ENCODE results near the gene FAM114A1. TPM values are rescaled to one million over a fixed set of nuclear protein-coding genes. Genes with fewer than 3 reads are reported as not detected.

FAM114A1 gene
- total RNA-seq, 4 donors from 2014 or later: 36.9 to 85.9 (median 44.5) TPM

- H3K4me3 ChIP-seq: no peak overlapping the region
- no peak for TF ChIP-seq POLR2AphosphoS5 (IDR thresholded peaks at IDR 0.05)
- TF ChIP-seq POLR2A (IDR thresholded peaks at IDR 0.05): no peak
- TF ChIP-seq EP300 (IDR thresholded peaks at IDR 0.05): no peak
- TF ChIP-seq CTCF (IDR thresholded peaks at IDR 0.05): no peak
- peaks cover 73% of the 10 kb centered on the region for H3K36me3 ChIP-seq
- H3K9me3 ChIP-seq: no peaks in the 10 kb centered on the region
- no peak for DNase-seq (ENCODE audit: low spot score in 2 of 2)
- no peaks in the 10 kb centered on the region for H3K27me3 ChIP-seq
- 93% methylated on average over 6 of the region's 6 CpGs for WGBS
- no peaks in the 10 kb centered on the region for H3K4me1 ChIP-seq
- H3K27ac ChIP-seq: no peak overlapping the region
Measured at GRCh38 chr4:38926896-38927295, 59.3 kb downstream of the FAM114A1 start.

GRCh38 chr4:38928568-38928967 lies 61.0 kb downstream of the FAM114A1 start:
- no peak overlapping the region for H3K4me3 ChIP-seq
- no peak for TF ChIP-seq POLR2AphosphoS5 (IDR thresholded peaks at IDR 0.05)
- no peak for TF ChIP-seq CTCF (IDR thresholded peaks at IDR 0.05)
- H3K4me1 ChIP-seq: no peaks in the 10 kb centered on the region
- 92% methylated on average over 3 of the region's 3 CpGs for WGBS
- H3K27ac ChIP-seq: no peak overlapping the region
- DNase-seq (ENCODE audit: low spot score in 2 of 2): no peak
- H3K9me3 ChIP-seq: no peaks in the 10 kb centered on the region
- H3K36me3 ChIP-seq: peaks cover 77% of the 10 kb centered on the region
- no peaks in the 10 kb centered on the region for H3K27me3 ChIP-seq

- Histone ChIP-seq H3K4me3 (no peak overlapping the region), H3K27me3 (no peaks in the 10 kb centered on the region), H3K9me3 (no peaks in the 10 kb centered on the region), H3K27ac (no peak overlapping the region), H3K4me1 (no peaks in the 10 kb centered on the region), H3K36me3 (peaks cover 77% of the 10 kb centered on the region)
- 81% methylated on average over 9 of the region's 9 CpGs for WGBS
- DNase-seq (ENCODE audit: low spot score in 2 of 2): no peak
- TF ChIP-seq CTCF (IDR thresholded peaks at IDR 0.05) (no peak), POLR2AphosphoS5 (IDR thresholded peaks at IDR 0.05) (no peak), EP300 (IDR thresholded peaks at IDR 0.05) (no peak), POLR2A (IDR thresholded peaks at IDR 0.05) (no peak)
Measured at GRCh38 chr4:38928974-38929373, 61.4 kb downstream of the FAM114A1 start.

GRCh38 chr4:38930204-38930603 lies 62.6 kb downstream of the FAM114A1 start:
- H3K4me3 ChIP-seq: no peak overlapping the region
- no peak for TF ChIP-seq CTCF (IDR thresholded peaks at IDR 0.05)
- 58% methylated on average over 1 of the region's 1 CpG for WGBS
- peaks cover 85% of the 10 kb centered on the region for H3K36me3 ChIP-seq
- no peaks in the 10 kb centered on the region for H3K27me3 ChIP-seq
- no peaks in the 10 kb centered on the region for H3K9me3 ChIP-seq
- H3K4me1 ChIP-seq: no peaks in the 10 kb centered on the region
- no peak overlapping the region for H3K27ac ChIP-seq
- no peak for DNase-seq (ENCODE audit: low spot score in 2 of 2)

- Histone ChIP-seq H3K27me3 (no peaks in the 10 kb centered on the region), H3K4me3 (no peak overlapping the region), H3K27ac (no peak overlapping the region), H3K36me3 (peaks cover 88% of the 10 kb centered on the region), H3K9me3 (no peaks in the 10 kb centered on the region), H3K4me1 (no peaks in the 10 kb centered on the region)
- TF ChIP-seq CTCF (IDR thresholded peaks at IDR 0.05): no peak
- TF ChIP-seq POLR2AphosphoS5 (IDR thresholded peaks at IDR 0.05): no peak
- no peak for TF ChIP-seq POLR2A (IDR thresholded peaks at IDR 0.05)
- TF ChIP-seq EP300 (IDR thresholded peaks at IDR 0.05): no peak
- DNase-seq (ENCODE audit: low spot score in 2 of 2): no peak
- 86% methylated on average over 6 of the region's 6 CpGs for WGBS
Measured at GRCh38 chr4:38930707-38931106, 63.1 kb downstream of the FAM114A1 start.
